Lung microvascular endothelial cell (primary cell): ENCODE results near the gene KCNAB2. TPM values are rescaled to one million over a fixed set of nuclear protein-coding genes. Genes with fewer than 3 reads are reported as not detected.

Source experiments
- DNase-seq, 2 donors: peaks; one replicate each; pipeline versions ENCODE4 v3.0.0 to v3.0.0-alpha.2; 2010; ENCODE audit warnings: low read depth in 2 of 2
- total RNA-seq: library from RNA; depleted of rRNA; stranded (reverse); fragments of >200 nt; gene quantifications from 2 replicates; pipeline ENCODE4 v1.2.1, GENCODE V29; 2014

KCNAB2 gene
- total RNA-seq, 1 donor from 2014 or later: 0.99 TPM

- DNase-seq: no peak
Observed at GRCh38 chr1:6096243-6097116, 50.8 kb downstream of the KCNAB2 start.

DNA sequence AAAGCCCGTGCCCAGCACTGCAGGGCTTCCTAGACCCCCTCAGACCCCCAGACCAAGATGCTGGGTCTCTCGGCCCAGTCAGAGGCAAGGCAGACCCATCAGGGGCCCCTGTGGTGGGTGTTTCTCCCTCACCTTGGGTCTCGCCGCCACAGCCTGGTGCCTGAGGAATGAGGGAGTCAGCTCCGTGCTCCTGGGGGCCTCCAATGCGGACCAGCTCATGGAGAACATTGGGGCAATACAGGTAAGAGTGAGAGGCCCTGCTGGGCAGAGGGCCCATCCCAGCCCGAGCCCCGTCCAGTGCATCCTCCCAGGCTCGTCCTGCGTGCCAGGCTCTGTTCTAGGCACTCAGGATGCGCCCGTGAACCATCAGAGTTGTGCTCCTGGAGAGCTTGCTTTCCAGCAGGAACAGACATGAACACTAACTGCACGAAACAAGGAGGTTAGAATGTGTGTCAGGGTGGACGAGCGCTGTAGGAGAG lies 51.5 kb downstream of the KCNAB2 start:
- DNase-seq: no peak

DNA sequence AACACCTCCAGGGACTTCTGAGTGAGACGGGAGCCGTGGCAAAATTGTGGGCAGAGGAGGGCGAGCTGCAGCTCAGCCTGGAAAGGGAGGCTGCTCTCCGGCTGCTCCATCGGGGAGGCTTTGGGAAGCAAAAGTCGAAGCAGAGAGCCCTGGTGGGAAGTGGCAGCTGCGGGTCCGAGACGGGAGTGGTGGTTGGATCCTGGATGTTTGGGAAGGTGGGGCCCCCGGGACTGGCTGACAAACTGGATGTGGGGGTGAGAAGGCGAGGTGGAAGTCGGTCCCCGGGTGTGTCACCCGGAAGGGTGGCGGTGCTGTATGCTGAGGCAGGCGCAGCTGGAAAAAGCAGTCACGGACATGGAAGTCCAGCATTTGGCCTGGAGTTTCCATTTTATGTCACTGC lies 52.1 kb downstream of the KCNAB2 start:
- DNase-seq: no peak

GRCh38 chr1:6098303-6099215 lies 52.9 kb downstream of the KCNAB2 start:
- no peak for DNase-seq

DNA sequence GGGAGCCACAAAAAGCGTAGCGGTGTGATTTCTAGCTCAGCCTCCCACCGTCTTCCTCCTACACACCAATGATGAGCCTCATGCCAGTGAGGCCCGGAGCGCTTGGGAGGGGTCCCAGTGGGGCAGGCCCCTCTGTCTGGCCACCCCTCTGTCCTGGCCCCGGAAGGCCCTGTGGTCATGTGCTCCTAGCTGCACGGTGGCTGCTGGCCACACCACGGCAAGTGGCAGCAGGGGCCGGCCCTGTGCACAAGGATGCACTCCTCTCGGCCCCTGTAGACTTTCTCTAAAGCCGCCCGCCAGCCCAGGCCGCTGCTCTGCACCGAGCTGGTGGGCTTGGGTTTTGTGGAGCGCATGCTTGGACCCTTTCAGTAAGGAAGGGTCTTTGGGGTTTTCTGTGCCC lies 53.6 kb downstream of the KCNAB2 start:
- no peak for DNase-seq

- peak in 1 of 2 donors; percentile 35 for DNase-seq
Observed at GRCh38 chr1:6099787-6100765, 54.4 kb downstream of the KCNAB2 start.

- DNase-seq: no peak
Observed at GRCh38 chr1:6100861-6101783, 55.4 kb downstream of the KCNAB2 start.

DNA sequence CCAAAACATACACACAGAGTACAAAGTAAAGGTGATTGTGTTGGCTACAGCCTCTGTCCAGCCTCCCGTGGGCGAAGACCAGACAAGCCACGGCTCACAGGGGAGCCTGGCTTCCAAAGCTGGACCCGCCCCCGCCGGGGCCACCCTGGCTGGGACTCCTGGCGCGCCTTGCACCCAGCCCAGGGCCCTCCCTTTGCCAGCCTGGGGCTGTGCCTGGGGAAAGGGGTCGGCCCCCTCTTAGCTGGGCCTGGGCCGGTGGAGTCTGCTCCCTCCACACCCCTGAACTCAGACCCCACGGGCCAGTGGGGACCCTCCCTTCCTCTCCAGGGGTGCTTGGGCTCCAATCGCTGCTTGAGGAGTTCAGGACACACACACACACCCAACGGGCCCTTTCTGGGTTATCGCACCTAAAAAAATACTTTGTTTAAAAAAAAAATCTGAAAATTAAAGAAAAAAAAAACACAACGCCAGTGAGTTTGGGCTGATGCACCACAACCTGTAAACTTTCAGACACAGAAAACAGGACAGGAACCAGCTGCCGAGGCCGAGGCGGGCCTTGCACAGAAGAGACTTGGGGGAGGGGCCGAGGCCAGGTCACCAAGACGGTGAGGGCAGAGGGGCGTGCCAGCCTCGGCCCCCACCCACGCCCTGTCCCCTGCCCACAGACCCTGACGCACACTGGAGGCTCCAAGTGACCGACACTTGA lies 56.3 kb downstream of the KCNAB2 start:
- DNase-seq: no peak

GRCh38 chr1:6102532-6102845 lies 56.8 kb downstream of the KCNAB2 start:
- DNase-seq: no peak

DNA sequence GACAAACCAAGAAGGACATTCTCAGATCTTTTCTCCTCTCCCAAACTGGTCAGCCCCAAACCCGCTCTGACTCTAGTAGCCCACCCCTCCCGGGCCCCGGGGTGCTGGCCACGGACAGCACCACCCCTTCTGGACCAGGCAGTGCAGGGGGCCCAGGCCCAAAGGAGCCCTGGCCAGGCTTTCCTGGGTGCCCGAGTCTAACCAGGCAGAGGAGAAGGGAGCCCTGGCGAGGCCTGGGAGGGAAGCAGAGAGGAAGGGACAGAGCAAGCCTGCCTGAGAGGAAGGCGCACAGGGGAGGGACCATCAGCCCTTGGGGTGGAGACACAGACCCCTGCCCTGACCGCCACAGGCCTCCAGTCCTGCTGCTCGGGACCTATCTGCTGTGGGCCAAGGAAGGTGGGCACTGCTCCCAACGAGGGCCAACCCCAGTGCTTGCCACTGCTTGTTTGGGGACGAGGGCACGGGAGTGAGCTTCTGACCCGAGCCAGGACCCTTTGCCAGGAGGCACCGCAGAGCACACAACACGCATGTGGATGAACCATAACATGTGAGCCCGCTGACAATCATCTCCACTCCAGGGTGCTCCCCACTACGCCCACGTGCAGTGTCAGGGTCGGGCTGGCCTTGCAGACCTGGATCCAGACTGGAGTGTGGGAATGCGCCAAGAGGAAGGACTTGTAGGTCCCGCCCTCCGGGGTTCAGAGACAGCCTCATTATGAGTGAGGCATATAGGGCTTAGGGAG lies 57.6 kb downstream of the KCNAB2 start:
- DNase-seq: no peak

- no peak for DNase-seq
Observed at GRCh38 chr1:6103854-6104530, 58.3 kb downstream of the KCNAB2 start.

DNA sequence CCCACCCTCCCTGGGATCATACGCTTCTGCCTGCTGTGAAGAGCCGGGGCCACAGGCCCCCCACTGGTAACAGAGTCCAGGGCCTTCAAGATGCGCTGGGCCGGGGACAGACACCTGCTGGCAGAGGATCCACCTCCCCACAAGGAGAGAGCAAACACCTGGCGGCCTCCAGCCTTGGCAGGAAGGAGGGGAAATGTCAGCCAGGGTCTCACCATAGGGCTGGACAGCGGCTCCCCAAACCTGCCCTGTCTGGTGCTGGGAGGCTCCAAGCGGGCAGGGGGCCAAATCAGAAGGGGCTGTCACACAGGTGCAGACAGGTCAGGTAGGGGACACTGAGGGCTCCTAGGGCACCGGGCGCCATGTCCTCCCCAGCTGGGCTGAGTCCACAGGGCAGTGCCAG lies 58.9 kb downstream of the KCNAB2 start:
- DNase-seq: no peak

DNA sequence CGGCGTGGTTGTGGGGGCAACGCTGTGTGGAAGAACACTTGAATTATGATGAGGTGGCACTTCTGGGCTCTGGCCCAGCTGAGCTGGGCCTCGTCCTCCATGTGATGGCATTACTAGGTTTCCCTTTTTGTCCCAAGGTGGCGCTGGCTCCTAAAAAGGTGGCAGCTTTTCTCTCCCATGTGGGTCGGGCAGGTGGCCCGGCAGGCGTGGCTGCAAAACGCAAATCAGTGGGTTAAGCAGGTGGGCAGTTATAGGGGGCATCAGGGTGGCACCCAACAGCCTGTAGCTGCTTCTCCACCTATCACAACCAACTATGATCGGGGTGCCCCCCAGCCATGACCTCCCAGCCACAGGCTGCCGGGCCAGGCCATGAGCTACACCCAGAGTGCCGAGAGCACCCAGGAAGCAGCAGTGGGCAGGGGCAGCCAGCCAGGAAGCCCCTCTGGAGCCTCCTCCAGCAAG lies 59.6 kb downstream of the KCNAB2 start:
- no peak for DNase-seq

DNA sequence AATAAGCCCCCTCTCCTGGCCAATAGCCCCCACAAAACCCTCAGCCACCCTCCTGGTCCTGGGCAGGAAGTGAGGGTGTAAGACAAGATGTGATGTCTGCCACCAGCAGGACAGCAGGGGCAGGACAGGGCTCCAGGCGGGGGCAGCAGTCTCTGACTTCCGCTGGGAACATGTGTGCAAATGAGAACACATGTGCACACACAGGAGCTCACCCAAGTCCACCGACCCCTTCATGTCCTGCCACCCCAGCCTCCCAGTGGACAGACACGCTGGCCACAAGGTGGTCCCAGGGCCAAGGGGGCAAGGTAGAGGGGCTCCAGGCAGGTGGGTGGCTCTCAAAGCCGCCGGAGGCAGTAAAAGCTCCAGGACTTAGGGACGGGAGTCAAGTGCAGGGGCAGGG lies 60.1 kb downstream of the KCNAB2 start:
- no peak for DNase-seq

DNA sequence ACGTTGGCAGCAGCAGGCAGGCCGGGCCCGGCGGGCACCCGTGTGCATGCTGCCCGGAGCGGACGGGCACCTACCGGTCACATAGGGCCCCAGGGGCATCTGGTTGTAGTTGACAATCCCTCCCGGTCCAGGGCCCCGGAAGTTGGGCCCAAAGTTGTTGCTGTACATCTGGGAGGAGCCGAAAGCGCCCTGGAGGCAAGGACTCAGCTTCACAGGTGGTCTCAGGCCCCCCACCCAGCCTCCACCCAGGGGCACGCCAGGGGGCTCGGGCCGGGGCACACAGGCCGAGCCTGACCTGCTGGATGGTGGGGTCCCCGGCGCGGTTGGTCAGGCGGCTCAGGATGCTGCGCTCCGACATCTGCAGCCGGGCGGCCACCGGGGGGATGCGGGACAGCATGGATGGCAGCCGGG lies 60.6 kb downstream of the KCNAB2 start:
- no peak for DNase-seq

DNA sequence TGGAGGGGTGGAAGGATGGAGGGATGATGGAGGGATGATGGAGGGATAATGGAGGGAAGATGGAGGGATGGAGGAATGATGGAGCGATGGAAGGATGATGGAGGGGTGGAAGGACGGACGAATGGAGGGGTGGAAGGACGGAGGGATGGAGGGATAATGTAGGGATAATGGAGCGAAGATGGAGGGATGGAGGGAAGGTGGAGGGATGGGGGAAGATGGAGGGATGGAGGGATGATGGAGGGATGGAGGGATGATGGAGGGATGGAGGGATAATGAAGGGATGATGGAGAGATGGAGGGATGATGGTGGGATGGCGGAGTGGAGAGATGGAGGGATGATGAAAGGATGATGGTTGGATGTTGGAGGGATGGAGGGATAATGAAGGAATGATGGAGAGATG lies 61.3 kb downstream of the KCNAB2 start:
- DNase-seq: no peak

- no peak for DNase-seq
Observed at GRCh38 chr1:6107409-6108356, 62.0 kb downstream of the KCNAB2 start.
